ENCODE measurements around the gene KRT31.

GRCh38 chr17:41383690-41384089, 13.7 kb downstream of the KRT31 start:
- TF ChIP-seq CTCF (IDR thresholded peaks at IDR 0.05), result no peak
- TF ChIP-seq EZH2 (IDR thresholded peaks at IDR 0.05), result no peak

All from neural progenitor cell (in vitro differentiated cells).